GM10847 (cell line): Measurements from ENCODE around the gene CSRP3.

Experiments used
- POLR2A ChIP-seq: IDR thresholded peaks from 2 replicates; pipeline ENCODE4 v1.6.1; 2011; ENCODE audit not compliant: insufficient read length; ENCODE audit errors: extremely low read depth

CSRP3 gene

GRCh38 chr11:19181531-19182261 lies 20.1 kb downstream of the CSRP3 start:
- no peak for TF ChIP-seq POLR2A

- no peak for TF ChIP-seq POLR2A
These were observed 25.1 kb downstream of the CSRP3 start for GRCh38 chr11:19176629-19177186.

DNA sequence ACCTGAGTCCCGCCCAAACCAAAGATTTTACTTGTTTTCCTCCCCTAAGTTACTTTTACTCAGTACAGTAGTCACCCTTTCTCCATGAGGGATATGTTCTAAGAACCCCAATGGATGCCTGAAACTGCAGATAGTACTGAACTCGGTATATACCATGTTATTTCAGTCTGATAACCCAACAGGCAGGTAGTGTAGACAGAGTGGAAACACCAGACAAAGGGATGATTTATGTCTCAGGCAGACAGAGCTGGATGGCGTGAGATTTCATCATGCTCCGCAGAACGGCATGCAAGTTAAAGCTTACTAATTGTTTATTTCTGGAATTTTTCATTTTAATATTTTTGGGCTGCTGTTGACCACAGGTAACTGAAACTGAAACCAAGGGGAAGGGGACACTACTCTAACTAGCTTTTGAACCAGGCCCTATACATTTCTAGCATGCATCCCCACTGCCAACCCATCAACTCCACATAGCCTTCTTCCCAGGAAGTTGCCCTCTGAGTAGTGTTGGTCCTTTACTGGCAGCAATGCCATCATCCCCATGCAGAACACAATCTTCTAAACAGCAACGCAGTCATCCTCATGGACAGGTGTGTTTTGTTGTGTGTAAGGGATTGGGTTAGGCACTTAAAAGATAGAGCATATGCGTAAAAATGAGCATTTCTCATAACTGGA lies 27.7 kb downstream of the CSRP3 start:
- no peak for TF ChIP-seq POLR2A

- TF ChIP-seq POLR2A = no peak
These were observed 28.6 kb downstream of the CSRP3 start for GRCh38 chr11:19173004-19173689.

- TF ChIP-seq POLR2A = no peak
These were observed 33.7 kb downstream of the CSRP3 start for GRCh38 chr11:19168090-19168489.

- no peak for TF ChIP-seq POLR2A
These were observed 36.9 kb downstream of the CSRP3 start for GRCh38 chr11:19164881-19165280.

GRCh38 chr11:19164230-19164855 lies 37.4 kb downstream of the CSRP3 start:
- no peak for TF ChIP-seq POLR2A

- no peak for TF ChIP-seq POLR2A
These were observed 38.2 kb downstream of the CSRP3 start for GRCh38 chr11:19163617-19164016.

DNA sequence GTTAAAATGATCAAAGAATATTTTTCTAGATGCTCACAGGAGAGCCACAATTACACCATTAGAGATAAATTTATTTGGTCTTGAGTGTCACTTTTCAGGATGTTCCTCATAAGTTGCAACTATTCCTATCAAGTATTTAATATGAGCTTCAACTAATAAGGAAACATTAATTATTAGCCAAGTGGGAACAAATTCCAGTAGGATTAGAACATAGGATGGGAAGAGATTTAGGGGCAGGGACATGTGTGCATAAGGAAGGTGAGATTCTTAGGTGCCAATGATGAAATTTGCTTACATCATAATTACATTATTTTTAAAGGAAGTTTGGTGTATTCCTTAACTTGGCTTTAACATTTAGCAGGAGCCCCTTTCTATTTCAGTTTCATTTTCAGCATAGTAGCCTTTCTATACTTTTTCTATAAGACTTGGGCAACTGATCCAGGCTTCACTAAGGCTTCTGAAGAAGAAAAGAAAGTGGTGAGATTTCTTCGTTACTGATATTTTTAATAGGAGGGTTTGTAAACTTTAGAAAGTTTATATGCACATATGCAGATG lies 38.8 kb downstream of the CSRP3 start:
- no peak for TF ChIP-seq POLR2A

DNA sequence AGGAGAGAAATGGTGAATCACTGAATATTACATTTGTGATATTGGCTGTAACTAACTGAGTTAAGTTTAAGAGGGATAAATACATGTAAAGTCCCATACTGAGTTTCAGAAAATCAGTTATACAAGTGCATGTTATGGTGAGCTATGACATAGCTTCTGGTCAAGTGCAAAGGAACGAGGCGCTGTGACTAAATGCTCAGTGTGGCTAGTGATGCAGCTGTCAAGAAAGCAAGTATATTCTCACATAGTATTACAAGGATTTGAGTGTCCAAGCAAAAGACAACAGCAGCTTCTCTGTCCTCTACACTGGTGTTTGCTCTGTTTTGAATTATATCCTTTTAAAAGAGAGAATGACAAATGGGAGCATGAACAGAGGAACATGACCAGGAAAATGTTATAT lies 40.1 kb downstream of the CSRP3 start:
- no peak for TF ChIP-seq POLR2A

DNA sequence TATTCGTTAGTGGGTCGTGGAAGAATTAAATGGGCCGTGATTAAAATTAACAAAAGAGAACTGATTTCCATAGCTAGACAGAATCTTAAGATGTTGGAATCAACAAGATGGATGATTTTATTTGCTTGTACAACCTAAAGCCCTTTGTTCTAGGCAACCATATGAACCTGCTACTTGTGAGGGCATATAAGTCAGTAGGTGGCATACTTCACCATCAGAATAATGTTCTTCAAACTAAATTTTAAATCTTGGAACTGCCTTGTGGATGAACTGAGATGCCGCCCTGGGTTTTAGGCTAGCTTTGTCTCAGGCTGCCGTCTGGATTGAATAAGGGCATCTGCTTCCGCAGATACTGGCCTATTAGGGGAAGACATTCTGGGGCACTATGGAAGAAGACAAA lies 40.9 kb downstream of the CSRP3 start:
- TF ChIP-seq POLR2A = no peak

DNA sequence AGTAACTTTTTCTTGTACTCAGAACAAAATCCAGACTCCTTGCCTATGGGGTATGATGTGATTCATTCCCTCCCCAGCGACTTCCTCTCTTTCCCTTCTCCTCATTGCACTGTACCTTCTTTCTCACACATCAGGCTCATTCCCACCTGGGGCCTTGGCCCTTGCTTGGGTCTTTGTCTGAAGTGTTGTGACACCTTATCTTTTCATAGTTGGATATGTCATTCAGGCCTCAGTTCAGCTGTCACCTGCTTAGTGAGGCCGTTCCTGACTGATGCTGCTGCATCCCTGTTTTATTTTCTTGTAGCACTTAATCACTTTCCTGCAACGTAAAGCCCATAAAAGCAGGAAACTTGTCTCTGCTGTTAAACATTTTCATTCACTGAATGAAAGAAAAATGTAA lies 44.9 kb downstream of the CSRP3 start:
- TF ChIP-seq POLR2A = no peak

GRCh38 chr11:19145319-19145718 lies 56.5 kb downstream of the CSRP3 start:
- no peak for TF ChIP-seq POLR2A

- TF ChIP-seq POLR2A = no peak
These were observed 67.8 kb downstream of the CSRP3 start for GRCh38 chr11:19134004-19134403.
